CD14-positive monocyte (primary cell): ENCODE results near the gene MPDU1. TPM values are rescaled to one million over a fixed set of nuclear protein-coding genes. Genes with fewer than 3 reads are reported as not detected.
A peak's percentile ranks its signal among the peaks of the same experiment; 100 is the strongest.

Experiments used
- DNase-seq, 3 donors: peaks; one replicate each; pipeline ENCODE4 v3.0.0-alpha.2; 2011 to 2022
- H2AFZ ChIP-seq: 2 replicates; pipeline ENCODE4 v1.6.0; 2012; ENCODE audit warnings: mild to moderate bottlenecking, low read depth, low read length, inconsistent platforms; ENCODE audit not compliant: insufficient read depth, poor library complexity, severe bottlenecking
- H3K27ac ChIP-seq, 2 donors: 1 replicate in 1 of 2; 2 replicates in 1 of 2; pipeline ENCODE4 v1.5.1; 2012 to 2013; ENCODE audit warnings: low read length in 2 of 2, control low read depth in 1 of 2, inconsistent platforms in 1 of 2, low read depth in 1 of 2, mild to moderate bottlenecking in 1 of 2
- H3K27me3 ChIP-seq, 2 donors: one replicate each; pipeline versions ENCODE4 v1.6.0 to v1.6.1; 2011 to 2013; ENCODE audit warnings: low read length in 2 of 2; ENCODE audit not compliant: control insufficient read depth in 2 of 2, insufficient read depth in 2 of 2
- H3K36me3 ChIP-seq, 2 donors: replicated peaks in 1 of 2; 1 replicate in 1 of 2; 2 replicates in 1 of 2; pipeline versions ENCODE4 v1.5.1 to v1.6.1; 2012 to 2013; ENCODE audit warnings: low read length in 2 of 2, control low read depth in 1 of 2, inconsistent platforms in 1 of 2, mild to moderate bottlenecking in 1 of 2; ENCODE audit not compliant: insufficient read depth in 2 of 2, control insufficient read depth in 1 of 2
- H3K4me1 ChIP-seq, 2 donors: 1 replicate in 1 of 2; 2 replicates in 1 of 2; pipeline versions ENCODE4 v1.5.1 to v1.6.1; 2012 to 2013; ENCODE audit warnings: low read length in 2 of 2, control low read depth in 1 of 2, inconsistent platforms in 1 of 2, mild to moderate bottlenecking in 1 of 2, moderate library complexity in 1 of 2; ENCODE audit not compliant: insufficient read depth in 2 of 2, control insufficient read depth in 1 of 2
- H3K4me2 ChIP-seq: replicated peaks from 2 replicates; pipeline ENCODE3; 2012; ENCODE audit warnings: low read length, moderate library complexity, mild to moderate bottlenecking; ENCODE audit not compliant: poor library complexity, severe bottlenecking; ENCODE audit errors: extremely low read depth
- H3K4me3 ChIP-seq, 3 experiments: fragments of 200-600 bp in 1 of 3; sonication (generic) in 1 of 3; replicated peaks in 1 of 3; 1 replicate in 2 of 3; 2 replicates in 1 of 3; pipeline ENCODE4 v1.5.1; 2011 to 2013; ENCODE audit warnings: low read length in 3 of 3, mild to moderate bottlenecking in 3 of 3, control low read depth in 2 of 3, low read depth in 2 of 3, inconsistent platforms in 1 of 3, moderate library complexity in 1 of 3
- H3K79me2 ChIP-seq: 2 replicates; pipeline ENCODE4 v1.6.0; 2012; ENCODE audit warnings: mild to moderate bottlenecking, control low read depth, inconsistent platforms, low read length, moderate library complexity; ENCODE audit not compliant: insufficient read depth
- H3K9ac ChIP-seq: 2 replicates; pipeline ENCODE4 v1.6.0; 2017; ENCODE audit warnings: low read length, mild to moderate bottlenecking; ENCODE audit not compliant: insufficient read depth, poor library complexity, severe bottlenecking
- H3K9me3 ChIP-seq, 2 donors: replicated peaks in 1 of 2; 1 replicate in 1 of 2; 2 replicates in 1 of 2; pipeline versions ENCODE4 v1.5.1 to v1.6.1; 2012 to 2013; ENCODE audit warnings: low read length in 2 of 2, control low read depth in 1 of 2; ENCODE audit not compliant: control insufficient read depth in 1 of 2, insufficient read depth in 1 of 2
- H4K20me1 ChIP-seq: 2 replicates; pipeline ENCODE4 v1.6.0; 2012; ENCODE audit warnings: mild to moderate bottlenecking, low read length, control low read depth, moderate library complexity; ENCODE audit not compliant: insufficient read depth
- H3K27ac Mint-ChIP-seq, 7 donors: one replicate each; pipeline ENCODE4 v1.8.0; 2020; ENCODE audit warnings: mild to moderate bottlenecking in 7 of 7, mixed read lengths in 7 of 7, moderate library complexity in 6 of 7, inconsistent platforms in 2 of 7
- H3K27me3 Mint-ChIP-seq, 3 donors: one replicate each; pipeline ENCODE4 v1.8.0; 2021 to 2022; ENCODE audit warnings: low read depth in 3 of 3, mild to moderate bottlenecking in 3 of 3, mixed read lengths in 3 of 3, moderate library complexity in 3 of 3, inconsistent platforms in 1 of 3
- H3K36me3 Mint-ChIP-seq, 2 donors: one replicate each; pipeline ENCODE4 v1.8.0; 2020; ENCODE audit warnings: mixed read lengths in 2 of 2, inconsistent platforms in 1 of 2, mild to moderate bottlenecking in 1 of 2
- H3K4me1 Mint-ChIP-seq: one replicate; pipeline ENCODE4 v1.8.0; 2020; ENCODE audit warnings: mild to moderate bottlenecking, mixed read lengths
- H3K4me3 Mint-ChIP-seq, 2 donors: one replicate each; pipeline ENCODE4 v1.8.0; 2020; ENCODE audit warnings: mild to moderate bottlenecking in 2 of 2, mixed read lengths in 2 of 2, moderate library complexity in 1 of 2
- H3K9me3 Mint-ChIP-seq, 7 donors: one replicate each; pipeline ENCODE4 v1.8.0; 2020 to 2022; ENCODE audit warnings: mixed read lengths in 7 of 7, mild to moderate bottlenecking in 6 of 7, moderate library complexity in 6 of 7, inconsistent platforms in 2 of 7
- CTCF ChIP-seq: fragments of 200-600 bp; IDR thresholded peaks from one replicate; pipeline ENCODE4 v1.8.0; 2022; ENCODE audit warnings: antibody characterized with exemption, mild to moderate bottlenecking
- WGBS: methylation state at CpG from one replicate; pipeline ENCODE4 v1.1.5; 2013; ENCODE audit warnings: missing lambda C conversion rate; ENCODE audit not compliant: insufficient coverage; 5-methylcytosine and 5-hydroxymethylcytosine counted together
- intact Hi-C, 2 donors: fragments of 100-400 bp; cut with micrococcal nuclease; formaldehyde crosslinking; loops; one replicate each; pipeline versions ENCODE4 v1.15.0 to v1.15.1; 2023
- polyA plus RNA-seq, 3 donors: library from polyadenylated mRNA; depleted of rRNA in 1 of 3; unstranded in 2 of 3; stranded (reverse) in 1 of 3; fragments of 300-500 nt in 2 of 3; fragments of >200 nt in 1 of 3; fragmentation: Illumina TruSeq in 2 of 3; gene quantifications; 1 replicate in 2 of 3; 2 replicates in 1 of 3; pipeline ENCODE4 v1.2.3, GENCODE V29; 2012 to 2021

Gene MPDU1
- polyA plus RNA-seq, 3 donors = 100 to 107 (median 103) TPM

- no peak for TF ChIP-seq CTCF
- H3K27ac ChIP-seq = peak overlapping the region; percentile 99
- H3K9me3 Mint-ChIP-seq = peaks cover 0 to 4% (median 0%) of the 10 kb centered on the region in 7 donors
- no peaks in the 10 kb centered on the region for H3K9me3 ChIP-seq
- H3K4me1 Mint-ChIP-seq = peaks cover 70% of the 10 kb centered on the region
- no peak overlapping the region for H2AFZ ChIP-seq
- H3K4me2 ChIP-seq = peak overlapping the region; percentile 91
- peaks cover 64 to 74% of the 10 kb centered on the region in 2 donors for H3K4me1 ChIP-seq
- intact Hi-C loops = loop anchor here (5.0 to 10.0 kb wide), 2 partner anchors 251 to 267 kb away; partner anchors contain the start of gene NEURL4 (in 1 of the 2)
- peaks cover 55 to 61% of the 10 kb centered on the region in 2 donors for H3K36me3 ChIP-seq
- no peak for DNase-seq
- H3K4me3 ChIP-seq = peak overlapping the region in 1 of 3 experiments; percentile 100
- peaks cover 86% of the 10 kb centered on the region for H3K79me2 ChIP-seq
- no peak overlapping the region for H3K9ac ChIP-seq
- WGBS = 100% methylated on average over 1 of the region's 1 CpG
- H3K27me3 Mint-ChIP-seq = peaks cover 0 to 12% (median 2%) of the 10 kb centered on the region in 3 donors
- peaks cover 74% of the 10 kb centered on the region for H4K20me1 ChIP-seq
- peaks cover 73 to 81% of the 10 kb centered on the region in 2 donors for H3K36me3 Mint-ChIP-seq
- peak overlapping the region; percentile 79 to 100 (median 99) for H3K27ac Mint-ChIP-seq
- no peaks in the 10 kb centered on the region for H3K27me3 ChIP-seq
- peak overlapping the region; percentile 97 to 98 for H3K4me3 Mint-ChIP-seq
Measured at GRCh38 chr17:7575481-7575883, 8.2 kb upstream of the MPDU1 start.

- H3K27ac Mint-ChIP-seq = peak overlapping the region; percentile 79 to 100 (median 99)
- H3K4me2 ChIP-seq = peak overlapping the region; percentile 91
- H3K4me1 Mint-ChIP-seq = peaks cover 73% of the 10 kb centered on the region
- peaks cover 0 to 4% (median 0%) of the 10 kb centered on the region in 7 donors for H3K9me3 Mint-ChIP-seq
- peaks cover 50 to 57% of the 10 kb centered on the region in 2 donors for H3K36me3 ChIP-seq
- WGBS = 71% methylated on average over 4 of the region's 7 CpGs
- no peaks in the 10 kb centered on the region for H3K27me3 ChIP-seq
- H2AFZ ChIP-seq = no peak overlapping the region
- intact Hi-C loops = loop anchor here (5.0 to 10.0 kb wide), 2 partner anchors 251 to 266 kb away; partner anchors contain the start of gene NEURL4 (in 1 of the 2)
- peaks cover 0 to 13% (median 2%) of the 10 kb centered on the region in 3 donors for H3K27me3 Mint-ChIP-seq
- peaks cover 79% of the 10 kb centered on the region for H4K20me1 ChIP-seq
- peak overlapping the region; percentile 99 for H3K27ac ChIP-seq
- peaks cover 73 to 81% of the 10 kb centered on the region in 2 donors for H3K36me3 Mint-ChIP-seq
- H3K4me3 ChIP-seq = peak overlapping the region in 1 of 3 experiments; percentile 100
- H3K4me3 Mint-ChIP-seq = peak overlapping the region in 1 of 2 donors; percentile 97
- no peak for DNase-seq
- TF ChIP-seq CTCF = no peak
- H3K79me2 ChIP-seq = peaks cover 86% of the 10 kb centered on the region
- H3K9me3 ChIP-seq = no peaks in the 10 kb centered on the region
- H3K4me1 ChIP-seq = peaks cover 68 to 79% of the 10 kb centered on the region in 2 donors
- no peak overlapping the region for H3K9ac ChIP-seq
Measured at GRCh38 chr17:7575959-7576358, 7.7 kb upstream of the MPDU1 start.
